ENCODE results near the gene C20orf173.

Gene C20orf173

DNA sequence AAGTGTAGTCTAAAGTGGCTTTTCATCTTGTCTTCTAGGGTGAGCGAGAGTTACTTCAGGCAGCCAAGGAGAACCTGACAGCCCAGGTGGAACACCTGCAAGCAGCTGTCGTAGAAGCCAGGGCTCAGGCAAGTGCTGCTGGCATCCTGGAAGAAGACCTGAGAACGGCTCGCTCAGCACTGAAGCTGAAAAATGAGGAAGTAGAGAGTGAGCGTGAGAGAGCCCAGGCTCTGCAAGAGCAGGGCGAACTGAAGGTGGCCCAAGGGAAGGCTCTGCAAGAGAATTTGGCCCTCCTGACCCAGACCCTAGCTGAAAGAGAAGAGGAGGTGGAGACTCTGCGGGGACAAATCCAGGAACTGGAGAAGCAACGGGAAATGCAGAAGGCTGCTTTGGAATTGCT lies 27.1 kb downstream of the C20orf173 start:
- H3K4me3 ChIP-seq (ENCODE audit: control insufficient read depth, low read depth, low read length): no peak overlapping the region
- TF ChIP-seq, protein P1, sequence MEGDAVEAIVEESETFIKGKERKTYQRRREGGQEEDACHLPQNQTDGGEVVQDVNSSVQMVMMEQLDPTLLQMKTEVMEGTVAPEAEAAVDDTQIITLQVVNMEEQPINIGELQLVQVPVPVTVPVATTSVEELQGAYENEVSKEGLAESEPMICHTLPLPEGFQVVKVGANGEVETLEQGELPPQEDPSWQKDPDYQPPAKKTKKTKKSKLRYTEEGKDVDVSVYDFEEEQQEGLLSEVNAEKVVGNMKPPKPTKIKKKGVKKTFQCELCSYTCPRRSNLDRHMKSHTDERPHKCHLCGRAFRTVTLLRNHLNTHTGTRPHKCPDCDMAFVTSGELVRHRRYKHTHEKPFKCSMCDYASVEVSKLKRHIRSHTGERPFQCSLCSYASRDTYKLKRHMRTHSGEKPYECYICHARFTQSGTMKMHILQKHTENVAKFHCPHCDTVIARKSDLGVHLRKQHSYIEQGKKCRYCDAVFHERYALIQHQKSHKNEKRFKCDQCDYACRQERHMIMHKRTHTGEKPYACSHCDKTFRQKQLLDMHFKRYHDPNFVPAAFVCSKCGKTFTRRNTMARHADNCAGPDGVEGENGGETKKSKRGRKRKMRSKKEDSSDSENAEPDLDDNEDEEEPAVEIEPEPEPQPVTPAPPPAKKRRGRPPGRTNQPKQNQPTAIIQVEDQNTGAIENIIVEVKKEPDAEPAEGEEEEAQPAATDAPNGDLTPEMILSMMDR (IDR thresholded peaks at IDR 0.05; ENCODE audit: control insufficient read depth, insufficient read depth, low read depth, low read length, missing control alignments): no peak
- DNase-seq (ENCODE audit: low read depth): no peak

- no peak overlapping the region for H3K4me3 ChIP-seq (ENCODE audit: control insufficient read depth, low read depth, low read length)
- TF ChIP-seq, protein P1 (IDR thresholded peaks at IDR 0.05; ENCODE audit: control insufficient read depth, insufficient read depth, low read depth, low read length, missing control alignments): no peak
- no peak for DNase-seq (ENCODE audit: low read depth)
Measured at GRCh38 chr20:35499271-35499670, 30.2 kb downstream of the C20orf173 start.

GRCh38 chr20:35497780-35498189 lies 31.7 kb downstream of the C20orf173 start:
- DNase-seq (ENCODE audit: low read depth): no peak
- TF ChIP-seq, protein P1 (IDR thresholded peaks at IDR 0.05; ENCODE audit: control insufficient read depth, insufficient read depth, low read depth, low read length, missing control alignments): no peak

GRCh38 chr20:35497320-35497719 lies 32.1 kb downstream of the C20orf173 start:
- no peak for DNase-seq (ENCODE audit: low read depth)
- no peak overlapping the region for H3K4me3 ChIP-seq (ENCODE audit: control insufficient read depth, low read depth, low read length)
- TF ChIP-seq, protein P1 (IDR thresholded peaks at IDR 0.05; ENCODE audit: control insufficient read depth, insufficient read depth, low read depth, low read length, missing control alignments): no peak

More at GRCh38 chr20:35497780-35498189, 31.7 kb downstream of the C20orf173 start:
- H3K4me3 ChIP-seq (ENCODE audit: control insufficient read depth, low read depth, low read length): no peak overlapping the region

DNA sequence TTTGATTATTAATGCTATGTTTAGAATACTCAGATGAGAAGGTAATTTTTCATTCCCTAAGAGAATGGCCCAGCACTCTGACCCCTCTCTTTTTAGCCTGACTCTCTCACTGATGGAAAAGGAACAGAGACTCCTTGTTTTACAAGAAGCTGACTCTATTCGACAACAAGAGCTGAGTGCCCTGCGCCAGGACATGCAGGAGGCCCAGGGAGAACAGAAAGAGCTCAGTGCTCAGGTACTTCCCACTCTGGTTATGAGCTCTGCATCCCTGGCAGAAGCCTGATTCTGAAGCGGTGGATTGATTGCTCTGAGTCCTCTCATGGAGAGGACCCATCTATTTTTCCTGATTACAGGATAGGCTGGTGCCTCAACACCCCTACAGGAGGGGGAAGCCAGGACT lies 33.0 kb downstream of the C20orf173 start:
- no peak for DNase-seq (ENCODE audit: low read depth)
- no peak overlapping the region for H3K4me3 ChIP-seq (ENCODE audit: control insufficient read depth, low read depth, low read length)
- TF ChIP-seq, protein P1 (IDR thresholded peaks at IDR 0.05; ENCODE audit: control insufficient read depth, insufficient read depth, low read depth, low read length, missing control alignments): no peak

DNA sequence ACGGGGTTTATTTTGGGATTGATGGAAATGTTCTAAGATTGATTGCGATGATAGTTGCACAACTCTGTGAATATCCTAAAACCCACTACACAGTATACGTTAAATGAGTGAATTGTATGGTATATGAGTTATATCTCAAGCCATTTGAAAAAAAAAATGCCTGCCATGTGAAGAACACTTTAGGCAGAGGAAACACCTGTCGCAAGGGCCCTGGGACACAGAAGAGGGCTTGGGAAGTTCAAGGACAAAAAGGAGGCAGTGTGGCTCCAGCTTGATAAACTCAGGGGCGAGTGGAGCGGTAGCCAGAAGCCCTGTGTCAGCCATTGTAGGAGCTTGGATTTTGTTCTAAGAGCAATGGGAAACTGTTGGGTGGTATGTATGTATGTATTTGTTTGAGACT lies 37.1 kb downstream of the C20orf173 start:
- TF ChIP-seq, protein P1 (IDR thresholded peaks at IDR 0.05; ENCODE audit: control insufficient read depth, insufficient read depth, low read depth, low read length, missing control alignments): no peak
- DNase-seq (ENCODE audit: low read depth): no peak
- no peak overlapping the region for H3K4me3 ChIP-seq (ENCODE audit: control insufficient read depth, low read depth, low read length)

GRCh38 chr20:35491823-35492222 lies 37.6 kb downstream of the C20orf173 start:
- no peak for DNase-seq (ENCODE audit: low read depth)
- TF ChIP-seq, protein P1 (IDR thresholded peaks at IDR 0.05; ENCODE audit: control insufficient read depth, insufficient read depth, low read depth, low read length, missing control alignments): no peak
- no peak overlapping the region for H3K4me3 ChIP-seq (ENCODE audit: control insufficient read depth, low read depth, low read length)
